Fibroblast of the aortic adventitia (primary cell): ENCODE measurements around the gene CABLES2. TPM values are rescaled to one million over a fixed set of nuclear protein-coding genes. Genes with fewer than 3 reads are reported as not detected.

Source experiments
- DNase-seq: peaks from one replicate; pipeline ENCODE4 v3.0.0-alpha.2; 2010; ENCODE audit warnings: low read depth
- H3K4me3 ChIP-seq: 2 replicates; pipeline ENCODE4 v1.5.1; 2011; ENCODE audit warnings: low read depth, mild to moderate bottlenecking, control low read depth, low read length, moderate library complexity
- total RNA-seq: library from RNA; depleted of rRNA; stranded (reverse); fragments of >200 nt; gene quantifications from 2 replicates; pipeline ENCODE4 v1.2.3, GENCODE V29; 2012; ENCODE audit warnings: low replicate concordance
- TF ChIP-seq, protein P1 (sequence below): IDR thresholded peaks from 2 replicates; pipeline ENCODE4 v1.5.1; 2011; ENCODE audit warnings: mild to moderate bottlenecking, low read length, control low read depth, inconsistent platforms; ENCODE audit not compliant: insufficient read depth

CABLES2 gene, protein sequence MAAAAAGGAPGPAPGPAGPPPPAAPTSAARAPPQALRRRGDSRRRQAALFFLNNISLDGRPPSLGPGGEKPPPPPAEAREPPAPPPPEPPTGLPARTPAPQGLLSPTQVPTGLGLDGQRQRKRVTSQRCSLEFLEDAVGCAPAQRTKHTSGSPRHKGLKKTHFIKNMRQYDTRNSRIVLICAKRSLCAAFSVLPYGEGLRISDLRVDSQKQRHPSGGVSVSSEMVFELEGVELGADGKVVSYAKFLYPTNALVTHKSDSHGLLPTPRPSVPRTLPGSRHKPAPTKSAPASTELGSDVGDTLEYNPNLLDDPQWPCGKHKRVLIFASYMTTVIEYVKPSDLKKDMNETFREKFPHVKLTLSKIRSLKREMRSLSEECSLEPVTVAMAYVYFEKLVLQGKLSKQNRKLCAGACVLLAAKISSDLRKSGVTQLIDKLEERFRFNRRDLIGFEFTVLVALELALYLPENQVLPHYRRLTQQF
- total RNA-seq, result 1.1 and 4.3 TPM in 2 replicates

DNA sequence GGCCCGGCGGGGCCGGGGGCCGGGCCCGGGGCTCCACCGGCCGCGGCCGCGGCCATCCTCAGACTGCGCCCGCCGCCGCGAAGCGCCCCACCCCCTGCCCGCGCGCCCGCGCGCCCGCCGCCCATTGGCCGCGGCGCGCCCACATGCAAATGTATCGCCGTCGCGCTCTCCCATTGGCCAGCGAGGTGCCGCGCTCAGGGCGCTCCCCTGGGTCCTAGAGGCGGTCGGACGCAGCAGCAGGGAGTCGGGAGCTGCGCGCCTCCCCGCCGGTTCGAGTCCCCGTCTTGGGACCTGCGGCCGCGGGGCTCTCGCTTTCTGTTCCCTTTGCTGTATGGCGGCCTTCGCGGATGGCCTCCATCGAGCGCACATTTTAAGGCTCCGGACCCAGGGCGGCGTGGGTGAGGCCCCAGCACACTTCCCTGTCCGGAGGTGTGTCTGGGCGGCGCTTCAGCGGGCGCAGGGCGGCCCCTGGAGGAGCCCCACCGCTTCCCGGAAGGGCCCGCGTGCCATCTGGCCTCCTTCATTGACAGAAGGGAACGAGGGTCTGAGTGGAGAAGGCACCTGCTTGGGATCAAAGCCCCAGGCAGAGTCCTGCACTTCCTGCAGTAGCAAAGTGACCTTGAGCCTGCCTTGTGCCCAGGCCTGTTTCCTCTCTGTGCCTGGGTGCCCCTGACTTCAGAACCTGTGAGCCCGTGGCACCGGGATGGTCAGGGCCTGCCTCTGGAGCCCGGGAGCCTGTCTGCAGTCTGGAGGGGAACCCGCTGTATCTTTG lies at the start of gene CABLES2:
CABLES2 (minus strand) TSS at position 65 of the 772 bp plus-strand sequence; CDS start at position 56, 9 bp downstream.
- TF ChIP-seq, protein P1, sequence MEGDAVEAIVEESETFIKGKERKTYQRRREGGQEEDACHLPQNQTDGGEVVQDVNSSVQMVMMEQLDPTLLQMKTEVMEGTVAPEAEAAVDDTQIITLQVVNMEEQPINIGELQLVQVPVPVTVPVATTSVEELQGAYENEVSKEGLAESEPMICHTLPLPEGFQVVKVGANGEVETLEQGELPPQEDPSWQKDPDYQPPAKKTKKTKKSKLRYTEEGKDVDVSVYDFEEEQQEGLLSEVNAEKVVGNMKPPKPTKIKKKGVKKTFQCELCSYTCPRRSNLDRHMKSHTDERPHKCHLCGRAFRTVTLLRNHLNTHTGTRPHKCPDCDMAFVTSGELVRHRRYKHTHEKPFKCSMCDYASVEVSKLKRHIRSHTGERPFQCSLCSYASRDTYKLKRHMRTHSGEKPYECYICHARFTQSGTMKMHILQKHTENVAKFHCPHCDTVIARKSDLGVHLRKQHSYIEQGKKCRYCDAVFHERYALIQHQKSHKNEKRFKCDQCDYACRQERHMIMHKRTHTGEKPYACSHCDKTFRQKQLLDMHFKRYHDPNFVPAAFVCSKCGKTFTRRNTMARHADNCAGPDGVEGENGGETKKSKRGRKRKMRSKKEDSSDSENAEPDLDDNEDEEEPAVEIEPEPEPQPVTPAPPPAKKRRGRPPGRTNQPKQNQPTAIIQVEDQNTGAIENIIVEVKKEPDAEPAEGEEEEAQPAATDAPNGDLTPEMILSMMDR, result no peak
- H3K4me3 ChIP-seq, result peak within 1 kb of the TSS; percentile 75
- DNase-seq, result peak; percentile 90

- TF ChIP-seq, protein P1, result no peak
These were observed 48.8 kb upstream of the CABLES2 start for GRCh38 chr20:62455929-62456328.

DNA sequence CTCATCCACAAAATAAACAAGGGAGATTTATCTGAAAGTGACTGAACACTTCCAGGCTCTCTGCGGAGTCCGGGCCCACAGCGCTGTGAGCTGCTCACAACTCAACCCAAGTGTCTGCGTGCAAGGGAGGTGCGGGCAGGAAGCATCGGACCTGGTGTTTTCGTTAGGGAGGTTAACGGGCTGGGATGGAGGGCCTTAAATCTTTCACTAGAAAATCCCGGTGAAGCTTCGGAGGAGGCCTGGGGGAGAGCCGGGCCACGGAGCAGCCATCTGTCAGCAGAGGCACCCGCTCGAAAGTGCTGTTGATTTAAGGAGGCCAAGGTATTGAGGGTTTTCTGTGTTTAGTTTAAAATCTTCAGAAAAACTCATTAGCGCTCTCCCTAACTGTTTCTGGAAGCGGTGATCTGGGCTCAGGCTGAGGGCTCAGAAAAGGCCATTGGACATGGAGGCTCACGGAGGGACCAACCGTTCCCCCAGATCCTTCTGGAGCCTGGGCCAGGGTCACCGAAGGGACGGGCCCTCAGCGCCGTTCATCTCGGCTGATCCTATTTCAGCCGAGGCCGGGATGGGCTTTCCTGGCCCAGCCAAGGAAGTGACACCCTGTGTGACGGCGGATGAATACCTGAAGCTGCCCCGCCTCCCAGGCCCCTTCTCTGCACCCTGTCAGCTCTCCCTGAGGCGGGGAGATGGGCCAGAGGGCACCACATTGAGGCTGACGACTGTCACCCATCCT lies 48.0 kb upstream of the CABLES2 start:
- TF ChIP-seq, protein P1, result no peak
- no peak for DNase-seq
- H3K4me3 ChIP-seq, result no peak overlapping the region

More at GRCh38 chr20:62455929-62456328, 48.8 kb upstream of the CABLES2 start:
- H3K4me3 ChIP-seq, result no peak overlapping the region
- DNase-seq, result no peak

- TF ChIP-seq, protein P1, result no peak
- DNase-seq, result no peak
- no peak overlapping the region for H3K4me3 ChIP-seq
These were observed 46.2 kb upstream of the CABLES2 start for GRCh38 chr20:62453186-62453808.

DNA sequence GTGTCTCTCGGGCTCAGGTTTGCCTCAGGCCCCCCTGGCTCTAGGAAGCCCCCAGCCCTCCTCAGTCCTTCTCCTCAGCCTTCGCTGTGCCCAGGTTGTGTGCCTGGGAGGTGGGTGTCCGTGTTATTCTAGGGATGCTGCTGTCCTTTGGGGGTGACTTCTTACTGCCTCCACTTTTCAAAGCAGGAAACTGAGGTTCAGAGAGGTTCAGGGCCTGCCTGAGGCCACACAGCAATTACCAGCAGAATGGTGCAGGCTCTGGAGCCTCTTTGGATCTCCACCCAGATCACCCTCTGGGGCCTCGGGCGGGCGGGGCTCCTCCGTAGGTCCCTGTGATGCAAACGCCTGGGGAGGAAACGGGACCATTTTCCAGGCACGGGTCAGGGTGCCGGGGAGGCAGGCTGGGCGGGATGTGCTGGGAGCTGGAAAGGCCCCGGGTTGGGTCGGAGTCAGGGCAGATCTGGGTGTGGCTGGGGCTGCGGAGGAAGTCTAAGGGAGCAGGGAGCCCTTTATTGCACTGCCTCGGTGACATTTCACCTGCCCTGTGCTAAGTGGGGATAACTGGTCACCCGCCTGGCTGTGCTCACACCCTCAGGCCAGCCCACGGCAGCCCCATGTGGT lies 45.5 kb upstream of the CABLES2 start:
- H3K4me3 ChIP-seq, result no peak overlapping the region
- TF ChIP-seq, protein P1, result no peak
- DNase-seq, result no peak

GRCh38 chr20:62451970-62452369 lies 44.9 kb upstream of the CABLES2 start:
- DNase-seq, result no peak
- TF ChIP-seq, protein P1, result no peak
- H3K4me3 ChIP-seq, result no peak overlapping the region
